Body of pancreas (tissue), 4 donors: ENCODE measurements around the gene RNF157.

ENCODE experiments used
- CTCF ChIP-seq, 7 experiments: fragments of 450-650 bp in 4 of 7; fragments of 200-600 bp in 3 of 7; sonication (generic) in 3 of 7; IDR thresholded peaks; one replicate each; pipeline ENCODE4 v1.5.1; 2016 to 2019; ENCODE audit warnings: antibody characterized with exemption in 7 of 7
- POLR2A ChIP-seq, 3 donors: fragments of 450-650 bp; IDR thresholded peaks; one replicate each; pipeline ENCODE4 v1.6.1; 2016; ENCODE audit warnings: antibody characterized with exemption in 3 of 3, mild to moderate bottlenecking in 2 of 3

- TF ChIP-seq CTCF (IDR thresholded peaks at IDR 0.05) (no peak), POLR2A (IDR thresholded peaks at IDR 0.05) (no peak)
Measured at GRCh38 chr17:76238847-76239537, 1.3 kb downstream of the RNF157 start.
